PFSK-1 (cell line): ENCODE results near the gene APOL6.

Source experiments
- FOXP2 ChIP-seq: optimal IDR thresholded peaks from 2 replicates; pipeline ENCODE3; 2011; ENCODE audit warnings: borderline replicate concordance, control low read depth, inconsistent platforms; ENCODE audit not compliant: insufficient read depth; ENCODE audit errors: extremely low read length, extremely low read depth
- POLR2AphosphoS5 ChIP-seq: IDR thresholded peaks from 2 replicates; pipeline ENCODE4 v1.6.1; 2012; ENCODE audit warnings: low read depth, mild to moderate bottlenecking, control low read depth, low read length, moderate library complexity
- SIN3A ChIP-seq: IDR thresholded peaks from 2 replicates; pipeline ENCODE4 v1.6.1; 2012; ENCODE audit warnings: mild to moderate bottlenecking, low read length, moderate library complexity, borderline replicate concordance; ENCODE audit not compliant: insufficient read depth
- TAF1 ChIP-seq: IDR thresholded peaks from 2 replicates; pipeline ENCODE4 v1.6.1; 2012; ENCODE audit warnings: low read length, control low read depth, borderline replicate concordance; ENCODE audit not compliant: insufficient read depth
- TF ChIP-seq, protein P1 (sequence below), 2 experiments: IDR thresholded peaks; 2 replicates each; pipeline versions ENCODE4 v1.6.1 to v1.8.0; 2011 to 2012; ENCODE audit warnings: low read depth in 2 of 2, low read length in 2 of 2, control low read depth in 1 of 2, inconsistent platforms in 1 of 2, mild to moderate bottlenecking in 1 of 2, moderate library complexity in 1 of 2; ENCODE audit not compliant: insufficient read depth in 1 of 2

APOL6 gene

DNA sequence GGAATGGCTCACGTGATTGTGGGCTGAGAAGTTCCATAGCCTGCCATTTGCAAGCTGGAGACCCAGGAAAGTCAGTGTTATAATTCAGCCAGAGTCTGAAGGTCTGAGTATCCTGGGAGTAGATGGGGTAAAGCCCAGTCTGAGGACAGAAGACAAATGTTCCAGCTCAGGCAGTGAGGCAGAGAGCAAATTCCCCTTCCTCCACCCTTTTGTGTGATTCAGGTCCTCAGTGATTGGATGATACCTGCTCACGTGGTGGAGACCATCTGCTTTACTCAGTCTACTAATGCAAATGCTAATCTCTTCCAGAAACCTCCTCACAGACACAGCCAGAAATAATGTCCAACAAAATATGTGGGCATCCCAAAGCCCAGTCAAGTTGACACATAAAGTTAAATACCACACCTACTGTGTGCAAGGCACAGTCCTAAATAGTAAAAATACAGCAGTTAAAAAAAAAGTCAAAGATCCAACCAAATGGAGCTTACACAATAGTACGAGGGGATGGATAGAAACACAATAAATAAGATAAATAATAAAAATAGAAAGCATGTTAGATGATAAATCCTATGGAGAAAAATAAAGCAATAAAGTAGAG lies 13.2 kb upstream of the APOL6 start:
- TF ChIP-seq FOXP2 (no peak), SIN3A (no peak), TAF1 (no peak), POLR2AphosphoS5 (no peak)
- TF ChIP-seq, protein P1, sequence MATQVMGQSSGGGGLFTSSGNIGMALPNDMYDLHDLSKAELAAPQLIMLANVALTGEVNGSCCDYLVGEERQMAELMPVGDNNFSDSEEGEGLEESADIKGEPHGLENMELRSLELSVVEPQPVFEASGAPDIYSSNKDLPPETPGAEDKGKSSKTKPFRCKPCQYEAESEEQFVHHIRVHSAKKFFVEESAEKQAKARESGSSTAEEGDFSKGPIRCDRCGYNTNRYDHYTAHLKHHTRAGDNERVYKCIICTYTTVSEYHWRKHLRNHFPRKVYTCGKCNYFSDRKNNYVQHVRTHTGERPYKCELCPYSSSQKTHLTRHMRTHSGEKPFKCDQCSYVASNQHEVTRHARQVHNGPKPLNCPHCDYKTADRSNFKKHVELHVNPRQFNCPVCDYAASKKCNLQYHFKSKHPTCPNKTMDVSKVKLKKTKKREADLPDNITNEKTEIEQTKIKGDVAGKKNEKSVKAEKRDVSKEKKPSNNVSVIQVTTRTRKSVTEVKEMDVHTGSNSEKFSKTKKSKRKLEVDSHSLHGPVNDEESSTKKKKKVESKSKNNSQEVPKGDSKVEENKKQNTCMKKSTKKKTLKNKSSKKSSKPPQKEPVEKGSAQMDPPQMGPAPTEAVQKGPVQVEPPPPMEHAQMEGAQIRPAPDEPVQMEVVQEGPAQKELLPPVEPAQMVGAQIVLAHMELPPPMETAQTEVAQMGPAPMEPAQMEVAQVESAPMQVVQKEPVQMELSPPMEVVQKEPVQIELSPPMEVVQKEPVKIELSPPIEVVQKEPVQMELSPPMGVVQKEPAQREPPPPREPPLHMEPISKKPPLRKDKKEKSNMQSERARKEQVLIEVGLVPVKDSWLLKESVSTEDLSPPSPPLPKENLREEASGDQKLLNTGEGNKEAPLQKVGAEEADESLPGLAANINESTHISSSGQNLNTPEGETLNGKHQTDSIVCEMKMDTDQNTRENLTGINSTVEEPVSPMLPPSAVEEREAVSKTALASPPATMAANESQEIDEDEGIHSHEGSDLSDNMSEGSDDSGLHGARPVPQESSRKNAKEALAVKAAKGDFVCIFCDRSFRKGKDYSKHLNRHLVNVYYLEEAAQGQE (IDR thresholded peaks at IDR 0.05; ENCODE audit: insufficient read depth in 1 of 2, low read depth in 2 of 2, low read length in 2 of 2), result no peak

DNA sequence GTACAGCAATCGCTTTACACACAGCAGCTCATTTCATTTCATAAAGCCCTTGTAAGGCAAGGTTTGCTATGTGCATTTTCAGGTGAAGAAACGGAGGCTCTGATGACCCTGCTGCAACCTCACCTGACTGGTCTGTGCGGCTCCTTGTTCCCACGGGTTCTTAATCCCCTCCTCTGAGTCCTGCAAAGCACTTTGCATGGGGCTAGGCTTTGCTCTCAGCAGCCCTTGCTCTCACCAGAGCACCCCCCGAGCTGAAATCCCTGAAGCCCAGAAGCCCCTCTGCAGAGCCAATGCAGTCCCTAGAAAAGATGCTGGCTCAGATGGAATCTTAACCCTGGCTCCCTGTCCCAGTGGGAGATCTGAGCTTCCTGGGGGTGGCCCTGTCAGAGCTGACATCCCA lies 11.0 kb upstream of the APOL6 start:
- no peak for TF ChIP-seq SIN3A
- no peak for TF ChIP-seq POLR2AphosphoS5
- no peak for TF ChIP-seq TAF1
- TF ChIP-seq, protein P1 (IDR thresholded peaks at IDR 0.05; ENCODE audit: insufficient read depth in 1 of 2, low read depth in 2 of 2, low read length in 2 of 2), result no peak
- TF ChIP-seq FOXP2, result no peak

DNA sequence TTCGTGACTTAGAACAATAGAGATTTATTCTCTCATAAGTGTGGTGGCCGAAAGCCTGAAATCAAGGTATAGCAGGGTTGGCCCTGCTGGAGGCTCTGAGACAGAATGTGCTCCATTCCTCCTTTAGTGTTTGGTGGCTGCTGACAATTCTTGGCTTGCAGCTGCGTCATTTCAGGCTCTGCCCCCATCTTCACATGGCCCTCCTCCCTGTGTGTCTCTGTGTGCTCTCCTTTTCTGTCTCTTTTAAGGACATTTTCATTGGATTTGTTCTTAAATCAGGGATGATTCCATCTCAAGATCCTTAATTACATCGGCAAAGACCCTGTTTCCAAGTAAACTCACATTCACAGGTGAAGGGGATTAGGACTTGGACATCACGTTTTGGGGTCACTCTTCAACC lies 10.2 kb upstream of the APOL6 start:
- TF ChIP-seq TAF1, result no peak
- TF ChIP-seq POLR2AphosphoS5, result no peak
- no peak for TF ChIP-seq FOXP2
- TF ChIP-seq SIN3A, result no peak
- TF ChIP-seq, protein P1 (IDR thresholded peaks at IDR 0.05; ENCODE audit: insufficient read depth in 1 of 2, low read depth in 2 of 2, low read length in 2 of 2), result no peak

DNA sequence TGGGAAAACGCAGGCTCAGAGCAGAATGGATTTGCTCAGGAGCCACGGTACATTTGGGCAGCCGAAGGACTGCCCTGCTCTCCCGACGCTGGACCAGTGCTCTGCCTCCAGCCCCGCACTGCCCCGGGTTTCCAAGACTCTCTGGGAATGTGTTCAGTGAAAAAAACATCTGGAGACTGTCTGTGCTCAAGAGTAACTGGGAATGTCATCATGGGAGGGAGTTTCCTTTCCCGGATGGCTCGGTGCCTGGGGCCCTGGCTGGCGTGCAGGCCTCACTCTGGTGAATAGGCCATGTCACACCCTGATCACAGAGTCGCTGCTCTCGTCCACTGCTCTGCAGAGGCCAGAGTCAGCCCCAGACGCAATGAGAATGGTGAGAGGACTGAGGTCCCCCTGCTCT lies 9.8 kb upstream of the APOL6 start:
- TF ChIP-seq, protein P1 (IDR thresholded peaks at IDR 0.05; ENCODE audit: insufficient read depth in 1 of 2, low read depth in 2 of 2, low read length in 2 of 2), result peak in 1 of 2 experiments; percentile 46; a peak in 1 of 4 replicates
- peak; percentile 85 for TF ChIP-seq FOXP2
- TF ChIP-seq SIN3A, result no peak
- TF ChIP-seq TAF1, result 0 out of 2 replicates have a peak, but pooled peaks have one; percentile 46
- peak; percentile 30; the same call in 1 of the 2 replicates for TF ChIP-seq POLR2AphosphoS5

DNA sequence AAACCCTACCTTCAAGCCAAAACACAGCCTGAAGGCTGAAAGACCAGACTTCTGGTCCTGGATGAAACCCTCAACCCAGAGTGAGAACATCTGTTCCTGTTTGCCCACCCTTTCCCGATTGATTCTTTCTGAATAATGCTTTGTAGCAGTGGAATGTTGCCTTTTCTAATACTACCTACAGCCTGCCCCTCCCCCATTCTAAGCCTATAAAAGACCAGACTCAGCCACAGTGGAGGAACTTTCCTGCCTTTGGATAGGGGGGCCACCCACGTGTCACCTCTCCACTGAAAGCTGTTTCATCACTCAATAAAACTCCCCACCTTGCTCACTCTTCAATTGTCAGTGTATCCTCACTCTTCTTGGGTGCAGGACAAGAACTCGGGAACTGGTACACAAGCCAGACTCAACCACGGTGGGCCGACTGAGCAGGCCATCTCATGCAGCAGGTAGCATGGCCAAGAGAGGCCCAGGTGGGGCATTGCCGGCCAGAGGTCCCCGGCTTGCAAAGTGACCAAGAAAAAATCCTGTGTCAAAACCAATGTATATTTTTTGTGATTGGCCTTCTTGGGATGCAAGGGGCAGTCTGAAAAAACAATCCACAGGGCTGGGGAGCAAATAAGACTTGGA lies 6.6 kb upstream of the APOL6 start:
- TF ChIP-seq TAF1, result no peak
- TF ChIP-seq SIN3A, result no peak
- no peak for TF ChIP-seq FOXP2
- TF ChIP-seq, protein P1 (IDR thresholded peaks at IDR 0.05; ENCODE audit: insufficient read depth in 1 of 2, low read depth in 2 of 2, low read length in 2 of 2), result no peak
- TF ChIP-seq POLR2AphosphoS5, result no peak
